H9 (cell line): ENCODE data around the gene MRM3. TPM values are rescaled to one million over a fixed set of nuclear protein-coding genes. Genes with fewer than 3 reads are reported as not detected.
A peak's percentile ranks its signal among the peaks of the same experiment; 100 is the strongest.

Experiments used
- DNase-seq: peaks from one replicate; pipeline ENCODE4 v3.0.0-alpha.2; 2017
- H2AFZ ChIP-seq: one replicate; pipeline ENCODE4 v1.6.1; 2013; ENCODE audit warnings: mild to moderate bottlenecking, low read length, control low read depth, moderate library complexity
- H2AK5ac ChIP-seq: 2 replicates; pipeline ENCODE4 v1.6.1; 2013; ENCODE audit warnings: low read length, control low read depth, mixed read lengths; ENCODE audit not compliant: insufficient read length
- H2BK120ac ChIP-seq: one replicate; pipeline ENCODE4 v1.6.1; 2013; ENCODE audit warnings: low read depth, mild to moderate bottlenecking, low read length, control low read depth, inconsistent platforms; ENCODE audit not compliant: poor library complexity, severe bottlenecking
- H2BK12ac ChIP-seq: 2 replicates; pipeline ENCODE4 v1.6.1; 2013; ENCODE audit warnings: low read length, control low read depth, mixed read lengths, low read depth; ENCODE audit not compliant: insufficient read length
- H2BK15ac ChIP-seq: 2 replicates; pipeline ENCODE4 v1.6.1; 2013; ENCODE audit warnings: low read depth, low read length, control low read depth
- H2BK20ac ChIP-seq: one replicate; pipeline ENCODE4 v1.6.1; 2013; ENCODE audit warnings: low read depth, mild to moderate bottlenecking, low read length, control low read depth, inconsistent platforms; ENCODE audit not compliant: poor library complexity, severe bottlenecking
- H2BK5ac ChIP-seq: 2 replicates; pipeline ENCODE4 v1.6.1; 2013; ENCODE audit warnings: low read length, control low read depth, mixed read lengths; ENCODE audit not compliant: insufficient read length
- H3K14ac ChIP-seq: 2 replicates; pipeline ENCODE4 v1.6.1; 2013; ENCODE audit warnings: low read length, control low read depth; ENCODE audit not compliant: insufficient read depth
- H3K18ac ChIP-seq: 2 replicates; pipeline ENCODE4 v1.6.1; 2013; ENCODE audit warnings: low read depth, mild to moderate bottlenecking, mixed read lengths, low read length, control low read depth; ENCODE audit not compliant: insufficient read length
- H3K23ac ChIP-seq: 2 replicates; pipeline ENCODE4 v1.6.1; 2013; ENCODE audit warnings: low read length, control low read depth, mixed read lengths, low read depth; ENCODE audit not compliant: insufficient read length
- H3K23me2 ChIP-seq: 2 replicates; pipeline ENCODE4 v1.6.1; 2013; ENCODE audit warnings: low read depth, mild to moderate bottlenecking, mixed read lengths, low read length, control low read depth; ENCODE audit not compliant: insufficient read length, poor library complexity, severe bottlenecking
- H3K27ac ChIP-seq: 2 replicates; pipeline ENCODE4 v1.5.1; 2013; ENCODE audit warnings: low read length, control low read depth, mixed read lengths, low read depth; ENCODE audit not compliant: insufficient read length
- H3K27me3 ChIP-seq: 2 replicates; pipeline ENCODE4 v1.6.1; 2013; ENCODE audit warnings: low read length, control low read depth, inconsistent platforms; ENCODE audit not compliant: insufficient read depth
- H3K4ac ChIP-seq: 2 replicates; pipeline ENCODE4 v1.6.1; 2013; ENCODE audit warnings: low read depth, mild to moderate bottlenecking, control low read depth, inconsistent platforms, low read length, moderate library complexity
- H3K4me1 ChIP-seq: 2 replicates; pipeline ENCODE4 v1.6.1; 2013; ENCODE audit warnings: low read length, control low read depth, inconsistent platforms; ENCODE audit not compliant: insufficient read depth
- H3K4me2 ChIP-seq: 2 replicates; pipeline ENCODE4 v1.6.1; 2013; ENCODE audit warnings: low read length, control low read depth, mixed read lengths; ENCODE audit not compliant: insufficient read length, insufficient read depth
- H3K56ac ChIP-seq: 2 replicates; pipeline ENCODE4 v1.6.1; 2013; ENCODE audit warnings: low read depth, mild to moderate bottlenecking, mixed read lengths, low read length, control low read depth; ENCODE audit not compliant: insufficient read length
- H3K79me1 ChIP-seq: 2 replicates; pipeline ENCODE4 v1.6.1; 2013; ENCODE audit warnings: low read depth, mild to moderate bottlenecking, moderate library complexity, low read length, control low read depth, inconsistent platforms; ENCODE audit not compliant: insufficient read depth, poor library complexity, severe bottlenecking
- H3K79me2 ChIP-seq: 2 replicates; pipeline ENCODE4 v1.6.1; 2013; ENCODE audit warnings: low read length, control low read depth, inconsistent platforms; ENCODE audit not compliant: insufficient read depth
- H3K9ac ChIP-seq: 2 replicates; pipeline ENCODE4 v1.6.1; 2013; ENCODE audit warnings: low read length, control low read depth, mixed read lengths; ENCODE audit not compliant: insufficient read length; ENCODE audit errors: extremely low read depth
- H3K9me3 ChIP-seq: one replicate; pipeline ENCODE4 v1.6.1; 2013; ENCODE audit warnings: low read depth, low read length, inconsistent platforms; ENCODE audit not compliant: control insufficient read depth
- H3T11ph ChIP-seq: one replicate; pipeline ENCODE4 v1.6.1; 2013; ENCODE audit warnings: mild to moderate bottlenecking, low read length, control low read depth, inconsistent platforms
- H4K20me1 ChIP-seq: one replicate; pipeline ENCODE4 v1.6.1; 2013; ENCODE audit not compliant: control insufficient read depth, insufficient read length, insufficient read depth
- H4K5ac ChIP-seq: 2 replicates; pipeline ENCODE4 v1.6.1; 2013; ENCODE audit warnings: low read depth, mild to moderate bottlenecking, mixed read lengths, low read length, control low read depth; ENCODE audit not compliant: insufficient read length
- H4K8ac ChIP-seq: replicated peaks from 2 replicates; pipeline ENCODE4 v1.6.1; 2013; ENCODE audit warnings: low read length, control low read depth, mixed read lengths, low read depth; ENCODE audit not compliant: insufficient read length
- H4K91ac ChIP-seq: 2 replicates; pipeline ENCODE4 v1.6.1; 2013; ENCODE audit warnings: low read depth, mild to moderate bottlenecking, moderate library complexity, mixed read lengths, low read length, control low read depth; ENCODE audit not compliant: insufficient read length
- H3K27ac Mint-ChIP-seq, 3 experiments: 2 replicates in 2 of 3; 3 replicates in 1 of 3; pipeline ENCODE4 v1.8.0; 2020 to 2021; ENCODE audit warnings: mixed read lengths in 3 of 3, mild to moderate bottlenecking in 1 of 3, moderate library complexity in 1 of 3
- H3K27me3 Mint-ChIP-seq: 2 replicates; pipeline ENCODE4 v1.8.0; 2021; ENCODE audit warnings: low read depth, mild to moderate bottlenecking, moderate library complexity, mixed read lengths
- H3K36me3 Mint-ChIP-seq, 3 experiments: 2 replicates in 2 of 3; 3 replicates in 1 of 3; pipeline ENCODE4 v1.8.0; 2020 to 2021; ENCODE audit warnings: low read depth in 3 of 3, mixed read lengths in 3 of 3; ENCODE audit not compliant: insufficient read depth in 1 of 3
- H3K4me1 Mint-ChIP-seq, 2 experiments: 2 replicates each; pipeline ENCODE4 v1.8.0; 2020; ENCODE audit warnings: mixed read lengths in 2 of 2
- H3K4me3 Mint-ChIP-seq, 2 experiments: 2 replicates in 1 of 2; 3 replicates in 1 of 2; pipeline ENCODE4 v1.8.0; 2020 to 2021; ENCODE audit warnings: mild to moderate bottlenecking in 2 of 2, mixed read lengths in 2 of 2, moderate library complexity in 1 of 2
- H3K9me3 Mint-ChIP-seq, 2 experiments: 2 replicates in 1 of 2; 3 replicates in 1 of 2; pipeline ENCODE4 v1.8.0; 2020; ENCODE audit warnings: mild to moderate bottlenecking in 2 of 2, mixed read lengths in 2 of 2, moderate library complexity in 1 of 2
- WGBS: extraction: QIAGEN DNeasy Blood & Tissue Kit; methylation state at CpG from one replicate; pipeline ENCODE4 v1.1.7; 2013; ENCODE audit warnings: missing lambda C conversion rate, low lambda C conversion rate, mixed read lengths; ENCODE audit not compliant: insufficient read length; ENCODE audit errors: extremely low coverage; 5-methylcytosine and 5-hydroxymethylcytosine counted together
- total RNA-seq: library from RNA; stranded (reverse); gene quantifications from 2 replicates; pipeline ENCODE4 v1.2.1, GENCODE V29; 2021
- TF ChIP-seq, protein P1 (sequence below): fragments of 200-600 bp; sonication (generic); conservative IDR thresholded peaks from 3 replicates; pipeline ENCODE4 v1.8.0; 2021; ENCODE audit warnings: antibody characterized with exemption, mild to moderate bottlenecking

Gene MRM3
- total RNA-seq, 1 experiment from 2014 or later = 25.3 TPM

GRCh38 chr17:811051-811784 lies 29.1 kb downstream of the MRM3 start:
- Mint-ChIP-seq H3K4me1 (no peaks in the 10 kb centered on the region), H3K4me3 (no peak overlapping the region), H3K27me3 (no peaks in the 10 kb centered on the region; the same call in 1 of the 2 replicates), H3K36me3 (peaks cover 34 to 59% (median 51%) of the 10 kb centered on the region in 3 experiments), H3K9me3 (peaks cover 2 to 3% of the 10 kb centered on the region in 2 experiments; a peak in 2 of 5 replicates), H3K27ac (peak overlapping the region in 2 of 3 experiments; percentile 5 to 36; a peak in 2 of 7 replicates)
- H2BK20ac ChIP-seq = no peak overlapping the region
- no peak overlapping the region for H3K27ac ChIP-seq
- H3K18ac ChIP-seq = no peak overlapping the region
- H3K79me1 ChIP-seq = no peaks in the 10 kb centered on the region
- no peaks in the 10 kb centered on the region for H3K4me1 ChIP-seq
- no peak overlapping the region for H3K4ac ChIP-seq
- H2AK5ac ChIP-seq = no peak overlapping the region
- H4K8ac ChIP-seq = no peak overlapping the region
- H2BK5ac ChIP-seq = no peak overlapping the region
- H3K4me2 ChIP-seq = no peak overlapping the region
- H4K91ac ChIP-seq = no peak overlapping the region
- no peaks in the 10 kb centered on the region; the same call in 1 of the 2 replicates for H3K79me2 ChIP-seq
- no peak overlapping the region for H3K9ac ChIP-seq
- H3T11ph ChIP-seq = no peak overlapping the region
- no peak overlapping the region for H2BK12ac ChIP-seq
- no peaks in the 10 kb centered on the region for H3K27me3 ChIP-seq
- H2AFZ ChIP-seq = no peak overlapping the region
- H3K23ac ChIP-seq = no peak overlapping the region
- no peaks in the 10 kb centered on the region for H4K20me1 ChIP-seq
- DNase-seq = no peak
- TF ChIP-seq, protein P1, sequence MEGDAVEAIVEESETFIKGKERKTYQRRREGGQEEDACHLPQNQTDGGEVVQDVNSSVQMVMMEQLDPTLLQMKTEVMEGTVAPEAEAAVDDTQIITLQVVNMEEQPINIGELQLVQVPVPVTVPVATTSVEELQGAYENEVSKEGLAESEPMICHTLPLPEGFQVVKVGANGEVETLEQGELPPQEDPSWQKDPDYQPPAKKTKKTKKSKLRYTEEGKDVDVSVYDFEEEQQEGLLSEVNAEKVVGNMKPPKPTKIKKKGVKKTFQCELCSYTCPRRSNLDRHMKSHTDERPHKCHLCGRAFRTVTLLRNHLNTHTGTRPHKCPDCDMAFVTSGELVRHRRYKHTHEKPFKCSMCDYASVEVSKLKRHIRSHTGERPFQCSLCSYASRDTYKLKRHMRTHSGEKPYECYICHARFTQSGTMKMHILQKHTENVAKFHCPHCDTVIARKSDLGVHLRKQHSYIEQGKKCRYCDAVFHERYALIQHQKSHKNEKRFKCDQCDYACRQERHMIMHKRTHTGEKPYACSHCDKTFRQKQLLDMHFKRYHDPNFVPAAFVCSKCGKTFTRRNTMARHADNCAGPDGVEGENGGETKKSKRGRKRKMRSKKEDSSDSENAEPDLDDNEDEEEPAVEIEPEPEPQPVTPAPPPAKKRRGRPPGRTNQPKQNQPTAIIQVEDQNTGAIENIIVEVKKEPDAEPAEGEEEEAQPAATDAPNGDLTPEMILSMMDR = no peak
- H3K14ac ChIP-seq = no peak overlapping the region
- WGBS = no CpG with 5 or more reads among the region's 29 CpGs
- H3K9me3 ChIP-seq = no peaks in the 10 kb centered on the region
- no peak overlapping the region for H2BK15ac ChIP-seq
- H3K23me2 ChIP-seq = no peaks in the 10 kb centered on the region
- H4K5ac ChIP-seq = no peak overlapping the region
- no peak overlapping the region for H2BK120ac ChIP-seq
- no peak overlapping the region for H3K56ac ChIP-seq
